H1 (cell line): ENCODE data around the gene CLDN14. TPM values are rescaled to one million over a fixed set of nuclear protein-coding genes. Genes with fewer than 3 reads are reported as not detected.

Source experiments
- CREB1 ChIP-seq: IDR thresholded peaks from 2 replicates; pipeline ENCODE4 v1.6.1; 2012; ENCODE audit warnings: inconsistent platforms
- CTBP2 ChIP-seq: IDR thresholded peaks from 2 replicates; pipeline ENCODE4 v1.7.0; 2011; ENCODE audit warnings: borderline replicate concordance, mild to moderate bottlenecking, moderate library complexity, mixed read lengths, low read length; ENCODE audit not compliant: insufficient read depth, insufficient read length
- MAFK ChIP-seq: IDR thresholded peaks from 2 replicates; pipeline ENCODE4 v1.6.1; 2012; ENCODE audit warnings: low read depth, mild to moderate bottlenecking, improper control_type of control experiment, low read length
- YY1 ChIP-seq: IDR thresholded peaks from 2 replicates; pipeline ENCODE4 v1.6.1; 2011; ENCODE audit warnings: low read depth, mild to moderate bottlenecking, low read length
- ZNF274 ChIP-seq: IDR thresholded peaks from 2 replicates; pipeline ENCODE4 v1.7.0; 2012; ENCODE audit warnings: low read length, borderline replicate concordance; ENCODE audit errors: extremely low read depth
- polyA plus RNA-seq, 7 experiments: library from polyadenylated mRNA; depleted of rRNA in 3 of 7; stranded (reverse) in 5 of 7; unstranded in 2 of 7; fragments of >200 nt in 5 of 7; fragments of 200-250 nt in 2 of 7; gene quantifications; 1 replicate in 5 of 7; 2 replicates in 1 of 7; 4 replicates in 1 of 7; pipeline versions ENCODE4 v1.2.1 to v1.2.3, GENCODE V29; 2011 to 2013; ENCODE audit warnings: missing spikeins in 2 of 7, mixed read lengths in 2 of 7
- total RNA-seq: library from RNA; stranded (reverse); fragmentation: NEBNext Ultra II Directional; extraction: Animal tissue kit (Norgen Biotek cat#: 25700); gene quantifications from 2 replicates; pipeline ENCODE4 v1.2.1, GENCODE V29; 2021

The CLDN14 gene
- total and polyA plus RNA-seq, 2 of the 8 experiments (the other 6 are each of a cell fraction or from before 2014, with no cell fraction given) = 0.08 TPM; not detected in 1

- TF ChIP-seq CTBP2 = no peak
- no peak for TF ChIP-seq YY1
- no peak for TF ChIP-seq ZNF274
- no peak for TF ChIP-seq MAFK
- TF ChIP-seq CREB1 = no peak
These were observed 31.7 kb upstream of the CLDN14 start (continued) for GRCh38 chr21:36511484-36512220.
